Measurements from ENCODE around the gene DYRK1A.

GRCh38 chr21:37571442-37571841 is 204.9 kb downstream of the DYRK1A start:
- TF ChIP-seq POLR2AphosphoS5 (IDR thresholded peaks at IDR 0.05) (no peak), CTCF (IDR thresholded peaks at IDR 0.05; ENCODE audit: poor library complexity, severe bottlenecking) (no peak), EP300 (conservative IDR thresholded peaks at IDR 0.05; ENCODE audit: poor library complexity, severe bottlenecking) (no peak)
